ENCODE results near the gene TRAPPC4.

The TRAPPC4 gene

GRCh38 chr11:119061256-119061655, 42.7 kb downstream of the TRAPPC4 start:
- TF ChIP-seq REST (IDR thresholded peaks at IDR 0.05; ENCODE audit: insufficient read depth in 1 of 2, low read depth in 2 of 2, low read length in 2 of 2), result no peak
- no peak for TF ChIP-seq TAF1 (IDR thresholded peaks at IDR 0.05; ENCODE audit: borderline replicate concordance, insufficient read depth, low read length)
- no peak for TF ChIP-seq SIN3A (IDR thresholded peaks at IDR 0.05; ENCODE audit: borderline replicate concordance, insufficient read depth, low read length)
- TF ChIP-seq FOXP2 (optimal IDR thresholded peaks at IDR 0.05; ENCODE audit: borderline replicate concordance, extremely low read depth, extremely low read length, insufficient read depth), result no peak
- TF ChIP-seq POLR2AphosphoS5 (IDR thresholded peaks at IDR 0.05; ENCODE audit: low read depth, low read length), result no peak

- TF ChIP-seq REST (IDR thresholded peaks at IDR 0.05; ENCODE audit: insufficient read depth in 1 of 2, low read depth in 2 of 2, low read length in 2 of 2), result no peak
- no peak for TF ChIP-seq POLR2AphosphoS5 (IDR thresholded peaks at IDR 0.05; ENCODE audit: low read depth, low read length)
- no peak for TF ChIP-seq FOXP2 (optimal IDR thresholded peaks at IDR 0.05; ENCODE audit: borderline replicate concordance, extremely low read depth, extremely low read length, insufficient read depth)
- TF ChIP-seq SIN3A (IDR thresholded peaks at IDR 0.05; ENCODE audit: borderline replicate concordance, insufficient read depth, low read length), result no peak
- no peak for TF ChIP-seq TAF1 (IDR thresholded peaks at IDR 0.05; ENCODE audit: borderline replicate concordance, insufficient read depth, low read length)
Measured at GRCh38 chr11:119062779-119063178, 44.2 kb downstream of the TRAPPC4 start.

GRCh38 chr11:119065369-119065768, 46.8 kb downstream of the TRAPPC4 start:
- TF ChIP-seq SIN3A (IDR thresholded peaks at IDR 0.05; ENCODE audit: borderline replicate concordance, insufficient read depth, low read length) (no peak), FOXP2 (optimal IDR thresholded peaks at IDR 0.05; ENCODE audit: borderline replicate concordance, extremely low read depth, extremely low read length, insufficient read depth) (no peak), REST (IDR thresholded peaks at IDR 0.05; ENCODE audit: insufficient read depth in 1 of 2, low read depth in 2 of 2, low read length in 2 of 2) (no peak), TAF1 (IDR thresholded peaks at IDR 0.05; ENCODE audit: borderline replicate concordance, insufficient read depth, low read length) (no peak), POLR2AphosphoS5 (IDR thresholded peaks at IDR 0.05; ENCODE audit: low read depth, low read length) (no peak)

- TF ChIP-seq POLR2AphosphoS5 (IDR thresholded peaks at IDR 0.05; ENCODE audit: low read depth, low read length) (peak; percentile 82), TAF1 (IDR thresholded peaks at IDR 0.05; ENCODE audit: borderline replicate concordance, insufficient read depth, low read length) (peak; percentile 80), SIN3A (IDR thresholded peaks at IDR 0.05; ENCODE audit: borderline replicate concordance, insufficient read depth, low read length) (peak; percentile 86), FOXP2 (optimal IDR thresholded peaks at IDR 0.05; ENCODE audit: borderline replicate concordance, extremely low read depth, extremely low read length, insufficient read depth) (peak; percentile 48), REST (IDR thresholded peaks at IDR 0.05; ENCODE audit: insufficient read depth in 1 of 2, low read depth in 2 of 2, low read length in 2 of 2) (no peak)
Measured at GRCh38 chr11:119067371-119068222, 49.0 kb downstream of the TRAPPC4 start, which contains the start of gene VPS11. Gene VPS11 (plus strand): TSS chr11:119067818. CDS start chr11:119067824, 6 bp downstream.

All from PFSK-1 (cell line).